GM21390 (cell line): Measurements from ENCODE around the gene TACR1.
"Not testable (repeated sequence)": the region's sequence is repeated elsewhere in the genome, so short reads cannot be mapped to it uniquely, and the experiment has no call there.

Experiments used
- ATAC-seq: cut with Tn5 transposase; IDR thresholded peaks from one replicate; pipeline ENCODE4 v1.9.1; 2021; ENCODE audit not compliant: unreplicated experiment

The TACR1 gene

DNA sequence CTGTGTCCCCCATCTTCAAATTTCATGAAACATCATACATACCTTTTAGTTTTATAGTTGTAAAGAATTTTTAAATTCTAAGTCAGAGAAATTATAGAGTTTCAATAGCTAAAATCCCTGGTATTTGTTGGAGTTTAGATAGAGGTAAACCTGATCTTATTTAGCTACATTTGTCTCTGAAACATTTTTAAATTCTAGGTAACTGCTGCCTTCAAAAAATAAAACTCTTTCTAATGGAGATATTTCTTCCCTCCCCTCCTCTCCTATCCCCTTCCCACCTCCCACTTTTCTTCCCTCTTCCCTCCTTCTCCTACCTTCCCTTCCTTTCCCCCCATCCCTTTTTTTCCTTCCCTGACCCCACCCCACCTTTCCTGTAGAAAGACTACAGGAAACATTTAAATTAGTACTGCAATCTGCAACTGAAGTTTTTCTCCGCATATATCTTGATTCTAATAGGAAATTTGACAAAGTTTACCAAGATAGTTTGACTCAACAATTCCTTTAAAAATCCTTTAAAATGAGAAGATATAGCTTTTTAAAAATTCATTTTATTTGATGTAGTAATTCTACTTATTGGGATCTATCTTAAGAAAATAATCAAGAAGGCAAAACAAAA, 4.1 kb downstream of the TACR1 start:
- no peak for ATAC-seq

DNA sequence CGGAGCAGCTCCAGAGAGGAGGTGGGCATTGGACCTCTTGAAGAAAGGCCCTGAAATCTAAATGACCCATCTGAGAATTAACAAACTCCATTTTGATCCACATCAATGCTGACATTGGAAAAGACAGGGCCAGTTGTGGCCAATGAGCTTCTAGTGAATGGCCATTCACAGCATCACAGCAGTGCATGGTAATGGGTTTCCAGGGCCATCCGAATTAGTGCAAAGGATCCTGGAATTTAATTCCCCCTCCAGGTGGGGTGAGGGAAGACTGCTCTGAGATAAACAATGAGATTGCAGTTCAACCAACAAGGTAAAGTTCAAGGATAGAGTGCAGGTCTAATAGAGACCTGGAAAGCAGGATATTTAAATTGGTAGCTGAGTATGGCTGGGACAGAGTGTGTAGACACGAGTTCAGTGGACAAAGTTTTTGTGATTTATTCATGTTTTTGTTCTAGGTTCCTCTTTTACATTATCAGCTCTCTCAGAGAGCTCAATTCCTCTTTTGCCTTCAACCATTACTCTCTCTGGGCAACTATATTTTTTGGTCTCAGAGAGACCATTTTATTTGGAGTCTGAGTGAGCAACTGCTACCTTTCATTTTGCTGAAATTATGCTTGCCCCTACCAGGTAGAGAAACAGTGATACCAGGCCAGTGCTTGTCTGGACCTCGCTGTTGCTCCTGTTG, 5.0 kb downstream of the TACR1 start:
- ATAC-seq: no peak

DNA sequence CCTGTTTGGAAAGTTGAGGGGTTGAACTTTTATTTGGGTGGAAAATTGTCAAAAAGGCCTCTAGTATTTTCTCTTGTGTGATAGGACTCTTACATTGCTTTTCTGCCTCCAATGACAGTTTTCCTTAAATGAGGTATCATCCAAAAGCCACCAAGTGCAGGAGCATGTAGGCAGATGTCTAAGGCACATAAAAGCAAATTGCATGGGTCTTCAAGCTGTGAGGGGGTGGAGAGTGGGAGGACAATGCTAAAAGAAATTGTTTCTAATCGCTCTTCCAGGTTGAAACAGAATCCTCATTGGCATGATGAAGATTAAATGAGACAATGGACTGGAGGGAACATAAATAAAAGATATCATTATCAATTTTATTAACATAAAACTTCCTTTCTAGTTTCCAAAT, 6.8 kb downstream of the TACR1 start:
- no peak for ATAC-seq

DNA sequence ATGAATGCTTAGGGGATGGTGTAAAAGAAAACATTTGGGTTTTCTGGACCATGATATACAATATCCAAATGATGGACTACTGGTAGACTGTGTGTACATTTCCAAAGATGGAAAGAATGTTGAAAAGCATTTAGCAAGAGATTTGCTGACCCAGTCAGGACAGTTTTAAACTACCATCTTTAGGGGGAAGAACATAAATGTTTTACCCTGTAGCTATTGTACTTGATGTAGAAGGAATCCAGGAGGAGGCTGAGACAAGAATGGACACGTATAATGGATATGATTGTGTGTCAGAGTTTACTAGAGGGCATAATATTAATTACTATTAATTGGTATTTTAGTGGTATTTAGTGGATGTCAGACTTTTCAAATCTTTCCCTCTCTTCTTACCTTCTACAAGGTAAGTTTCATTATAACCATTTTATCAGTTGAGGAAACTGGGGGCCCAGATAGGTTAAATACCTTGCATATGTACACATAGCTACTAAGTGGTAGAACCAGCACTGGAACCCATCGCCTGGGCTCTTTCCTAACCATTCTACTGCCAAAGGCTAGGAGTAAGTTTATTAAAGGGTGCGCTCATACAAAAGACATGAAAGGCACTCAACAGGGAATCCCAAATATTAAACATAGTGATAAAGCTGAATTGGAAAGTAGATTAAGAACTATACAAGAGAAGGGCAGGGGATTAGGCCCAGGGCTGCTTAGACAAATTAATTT, 8.9 kb downstream of the TACR1 start:
- no peak for ATAC-seq

DNA sequence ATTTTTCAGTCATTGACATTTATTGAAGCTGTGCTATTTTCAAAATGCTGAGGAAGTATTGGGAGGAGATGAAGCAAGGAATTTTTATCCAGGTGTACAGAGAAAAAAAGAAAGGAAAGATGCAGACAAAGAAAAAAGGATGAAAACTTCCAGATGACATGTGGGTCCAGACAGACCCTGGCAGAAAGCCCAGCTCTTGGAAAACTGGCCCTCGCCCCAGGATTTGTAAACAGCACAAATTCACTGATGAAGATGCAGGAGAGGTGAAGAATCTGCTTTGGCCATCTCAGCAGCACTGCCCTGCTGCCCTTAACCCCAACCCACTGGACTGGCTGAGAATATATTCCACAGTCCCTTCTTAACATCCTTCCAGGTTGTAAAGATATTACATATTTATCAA, 12.5 kb downstream of the TACR1 start:
- no peak for ATAC-seq

DNA sequence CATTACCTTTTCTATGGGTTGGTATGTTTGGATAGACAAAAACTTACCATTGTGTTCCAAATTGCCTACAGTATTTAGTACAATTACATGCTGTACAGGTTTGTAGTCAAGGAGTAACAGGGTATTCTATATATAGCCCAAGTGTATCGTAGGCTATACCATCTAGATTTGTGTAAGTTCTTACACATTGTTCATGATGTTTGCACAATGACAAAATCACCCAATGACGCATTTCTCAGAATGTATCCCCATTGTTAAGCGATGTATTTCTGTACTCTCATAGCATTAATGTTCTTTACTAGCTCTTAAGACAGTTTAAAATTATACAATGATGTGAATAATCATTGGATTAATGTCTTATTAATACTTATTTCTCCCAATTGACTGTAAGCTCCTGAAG, 16.7 kb downstream of the TACR1 start:
- ATAC-seq: no peak

DNA sequence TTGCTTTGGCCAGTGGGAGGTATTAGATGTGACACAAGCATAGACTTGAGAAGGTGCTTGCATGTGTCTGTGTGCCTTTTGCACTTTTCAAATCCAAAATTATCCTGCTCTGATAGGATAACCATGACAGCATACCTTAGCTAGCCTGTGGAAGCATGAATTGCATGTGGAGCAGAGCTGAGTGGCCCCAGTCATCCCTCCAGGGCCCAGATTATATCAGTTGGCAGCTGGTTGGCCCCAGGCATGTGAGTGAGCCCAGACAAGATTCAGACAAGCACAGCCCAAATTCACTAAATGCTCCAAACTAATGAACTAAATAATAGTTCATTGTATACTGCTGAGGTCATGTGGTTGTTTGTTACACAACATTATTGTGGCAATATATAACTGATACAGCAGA, 18.8 kb downstream of the TACR1 start:
- no peak for ATAC-seq

DNA sequence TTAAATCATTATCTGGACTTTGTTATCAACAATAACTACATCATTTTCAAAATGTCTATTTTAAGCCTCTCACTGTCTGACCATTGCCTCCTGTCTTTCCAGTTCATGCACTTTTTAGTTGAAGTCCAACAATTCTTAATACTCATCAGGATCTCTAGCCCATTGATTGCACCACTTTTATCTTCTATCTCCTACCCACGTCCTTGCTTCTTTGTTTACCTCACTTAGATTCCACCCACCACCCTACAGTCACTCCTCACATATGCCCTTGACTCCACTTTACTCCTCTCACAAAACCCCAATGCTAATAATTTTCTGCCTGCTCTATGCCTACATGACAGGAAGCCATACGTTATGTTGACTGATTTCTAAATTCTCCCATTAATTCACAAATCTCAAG, 21.9 kb downstream of the TACR1 start:
- no peak for ATAC-seq

DNA sequence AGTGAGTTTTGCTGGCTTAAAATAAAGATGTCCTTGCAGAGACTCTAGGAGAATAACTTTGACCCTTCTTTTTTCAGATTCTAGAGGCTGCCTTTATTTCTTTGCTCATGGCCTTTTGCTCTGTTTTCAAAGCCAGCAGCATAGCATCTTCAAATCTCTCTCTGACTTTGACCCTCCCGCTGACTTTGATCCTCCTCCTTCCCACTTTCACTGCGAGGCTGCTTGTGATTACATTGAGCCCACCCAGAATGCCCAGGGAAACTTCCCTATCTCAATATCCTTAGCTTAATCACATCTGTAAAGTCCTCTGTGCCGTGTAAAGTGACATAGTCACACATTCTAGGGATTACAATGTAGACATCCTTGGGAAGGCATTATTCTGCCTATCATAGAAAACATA, 23.9 kb downstream of the TACR1 start:
- no peak for ATAC-seq

DNA sequence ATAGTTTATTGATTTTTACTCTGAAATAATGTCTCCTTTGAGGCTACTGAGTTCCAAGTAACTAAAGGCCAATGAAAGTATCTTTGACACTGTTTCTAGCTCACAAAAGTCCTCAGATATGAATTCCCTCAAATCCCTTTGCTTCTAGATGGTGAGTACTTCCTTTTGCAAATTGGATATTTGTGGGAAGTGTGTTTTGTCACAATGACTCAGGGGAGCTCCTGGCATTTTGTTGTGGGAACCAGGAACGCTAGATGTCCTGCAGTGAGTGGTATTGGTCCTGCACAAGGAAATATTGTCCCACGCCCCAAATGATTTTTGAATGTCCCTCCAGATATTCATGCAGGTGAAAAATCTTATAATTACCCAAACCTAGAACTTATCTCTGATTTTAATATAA, 24.3 kb downstream of the TACR1 start:
- no peak for ATAC-seq

DNA sequence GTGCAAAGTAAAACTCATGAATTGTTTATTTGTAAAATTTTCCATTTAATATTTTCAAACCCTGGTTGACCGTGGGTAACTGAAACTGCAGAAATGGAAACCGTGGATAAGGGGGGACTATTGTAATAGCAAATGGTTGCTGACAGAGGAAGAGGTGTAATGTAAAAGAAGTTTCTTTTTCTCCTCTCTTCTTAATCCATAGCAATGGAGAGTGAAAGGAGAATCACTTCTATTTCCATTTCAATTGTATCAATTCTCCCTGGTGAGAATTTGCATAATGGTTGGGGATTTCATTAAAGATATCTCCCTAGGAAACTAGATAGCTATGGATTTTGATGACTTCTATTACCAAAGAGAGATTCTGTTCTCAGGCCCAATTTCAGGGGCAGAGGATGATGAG, 24.8 kb downstream of the TACR1 start:
- ATAC-seq: no peak

DNA sequence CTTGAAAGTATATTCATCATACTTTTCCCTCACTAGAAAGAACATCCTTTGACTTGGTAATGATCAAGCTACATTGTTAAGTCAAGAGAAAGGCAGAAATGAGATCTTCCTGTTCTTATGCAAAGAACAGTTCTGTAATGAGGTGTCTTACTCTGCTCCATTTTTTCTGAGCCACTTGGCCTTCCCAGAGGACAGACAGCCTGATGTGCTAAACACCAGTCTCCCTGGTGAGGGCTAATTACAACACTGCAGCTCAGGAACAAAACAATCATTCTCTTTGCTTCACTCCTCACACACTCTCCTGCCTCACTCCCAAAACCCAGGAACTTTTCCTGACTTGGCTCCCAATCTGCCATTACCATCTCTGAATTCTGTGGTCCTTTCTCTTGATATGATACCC, 25.6 kb downstream of the TACR1 start:
- ATAC-seq: no peak

DNA sequence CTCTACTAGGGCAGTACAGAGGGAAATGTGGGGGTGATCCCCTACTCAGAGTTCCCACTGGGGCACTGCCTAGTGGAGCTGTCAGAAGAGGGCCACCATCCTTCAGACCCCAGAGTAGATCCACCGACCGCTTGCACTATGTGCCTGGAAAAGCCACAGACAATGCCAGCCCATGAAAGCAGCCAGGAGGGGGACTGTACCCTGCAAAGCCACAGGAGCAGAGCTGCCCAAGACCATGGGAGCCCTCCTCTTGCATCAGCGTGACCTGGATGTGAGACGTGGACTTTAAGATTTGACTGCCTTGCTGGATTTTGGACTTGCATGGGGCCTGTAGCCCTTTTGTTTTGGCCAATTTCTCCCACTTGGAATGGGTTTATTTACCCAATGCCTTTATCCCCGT, 27.9 kb downstream of the TACR1 start:
- ATAC-seq: not testable (repeated sequence)

DNA sequence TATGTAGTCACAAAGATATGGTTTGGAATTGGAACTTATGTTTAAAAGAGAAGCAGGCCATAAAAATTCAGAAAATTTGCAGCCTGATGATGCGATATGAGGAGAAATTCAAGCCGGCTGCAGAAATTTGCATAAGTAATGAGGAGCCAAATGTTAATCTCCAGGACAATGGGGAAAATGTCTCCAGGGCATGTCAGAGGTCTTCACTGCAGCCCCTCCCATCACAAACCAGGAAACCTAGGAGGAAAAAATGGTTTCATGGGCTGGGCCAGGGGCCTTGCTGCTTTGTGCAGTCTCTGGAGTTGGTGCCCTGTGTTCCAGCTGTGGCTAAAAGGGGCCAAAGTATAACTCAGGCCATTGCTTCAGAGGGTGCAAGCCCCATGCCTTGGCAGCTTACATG, 28.4 kb downstream of the TACR1 start:
- ATAC-seq: no peak

DNA sequence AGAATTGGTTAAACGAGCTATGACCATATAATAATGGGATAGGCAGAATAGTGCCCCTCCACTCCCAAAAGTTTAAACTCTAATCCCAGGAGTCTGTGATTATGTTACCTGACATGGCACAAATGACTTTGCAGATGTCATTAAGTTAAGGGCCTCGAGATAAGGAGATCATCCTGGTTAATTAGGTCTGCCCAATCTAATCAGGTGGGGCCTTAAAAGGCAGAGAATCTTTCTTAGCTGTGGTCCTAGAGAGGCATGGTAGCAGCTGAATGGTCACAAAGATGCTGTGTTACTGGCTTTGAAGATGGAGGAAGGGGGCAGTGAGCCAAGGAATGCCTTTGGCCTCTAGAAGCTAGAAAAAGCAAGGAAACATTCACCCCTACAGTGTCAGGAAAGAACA, 31.1 kb downstream of the TACR1 start:
- no peak for ATAC-seq

DNA sequence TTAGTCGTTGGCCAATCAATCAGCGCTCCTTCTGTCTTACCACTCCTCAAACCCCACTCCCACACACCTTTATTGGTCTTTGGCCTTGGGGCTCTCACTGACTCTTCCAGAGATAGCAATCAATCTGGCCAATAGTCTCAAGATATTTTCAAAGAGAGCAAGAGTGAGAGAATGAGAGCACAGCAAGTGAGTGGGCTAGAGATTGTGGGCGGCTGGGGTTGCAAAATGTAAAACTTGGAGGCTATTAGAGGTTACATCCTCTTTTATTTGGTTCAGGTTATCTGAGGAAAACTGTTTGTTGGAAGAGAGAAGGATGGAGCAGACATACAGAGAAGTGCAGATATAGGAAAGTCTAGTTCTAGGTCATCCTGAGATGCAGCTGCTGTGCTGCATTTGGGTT, 32.8 kb downstream of the TACR1 start:
- no peak for ATAC-seq

DNA sequence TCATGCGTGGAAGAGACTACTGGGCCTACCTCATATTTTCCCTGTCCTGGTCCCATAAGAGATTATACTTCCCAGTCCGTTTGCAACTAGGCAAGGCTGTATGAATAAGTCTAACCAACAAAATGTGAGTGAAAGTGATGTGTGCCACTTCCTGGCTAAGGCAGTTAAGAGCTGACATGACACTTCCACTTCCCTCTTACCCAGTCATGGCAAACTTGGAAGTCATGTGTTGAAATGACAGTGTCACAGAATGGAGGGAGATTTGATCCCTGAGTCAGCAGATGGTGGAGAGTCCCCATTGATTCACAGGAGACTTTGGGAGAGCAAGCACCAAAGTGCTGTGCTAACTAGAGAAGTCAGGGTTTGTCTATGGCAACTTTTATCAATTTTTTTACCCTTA, 36.4 kb downstream of the TACR1 start:
- no peak for ATAC-seq

DNA sequence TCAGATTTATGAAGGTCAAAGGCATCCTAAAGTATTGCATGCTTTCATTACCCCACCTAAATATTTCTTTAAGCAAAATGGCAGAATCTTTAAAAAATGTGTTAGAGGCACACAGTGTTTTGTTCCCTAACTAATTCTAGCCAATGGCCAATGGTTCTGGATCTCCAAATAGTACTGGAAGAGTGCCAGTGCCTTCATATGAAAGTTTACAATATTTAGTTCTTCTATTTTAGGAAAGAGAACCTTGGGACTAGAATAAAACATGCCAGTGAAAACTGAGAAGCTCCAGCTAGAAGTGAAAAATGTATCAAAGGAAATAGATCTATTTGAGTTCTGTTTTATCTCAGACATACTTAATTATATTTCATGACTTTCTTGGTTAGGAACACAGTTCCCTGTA, 37.1 kb downstream of the TACR1 start:
- no peak for ATAC-seq

DNA sequence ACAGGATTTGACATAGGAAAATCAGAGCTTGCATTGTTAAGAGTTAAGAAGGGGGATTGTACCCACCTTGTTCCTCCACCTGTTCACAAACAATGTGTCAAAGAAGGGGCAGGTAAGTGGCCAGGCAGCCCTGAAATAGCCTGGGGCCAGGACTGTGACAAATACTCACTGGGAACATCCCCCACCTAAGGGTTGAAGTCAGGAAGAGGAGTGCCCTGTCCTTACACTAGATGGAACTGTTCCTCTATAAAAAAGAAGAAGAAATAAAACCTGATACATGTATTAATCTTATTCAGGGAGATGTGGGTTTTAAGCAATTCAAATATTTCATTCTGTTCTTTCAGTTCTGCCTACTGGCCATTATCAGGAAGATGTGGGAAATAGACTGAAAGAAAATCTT, 41.9 kb downstream of the TACR1 start:
- ATAC-seq: no peak

DNA sequence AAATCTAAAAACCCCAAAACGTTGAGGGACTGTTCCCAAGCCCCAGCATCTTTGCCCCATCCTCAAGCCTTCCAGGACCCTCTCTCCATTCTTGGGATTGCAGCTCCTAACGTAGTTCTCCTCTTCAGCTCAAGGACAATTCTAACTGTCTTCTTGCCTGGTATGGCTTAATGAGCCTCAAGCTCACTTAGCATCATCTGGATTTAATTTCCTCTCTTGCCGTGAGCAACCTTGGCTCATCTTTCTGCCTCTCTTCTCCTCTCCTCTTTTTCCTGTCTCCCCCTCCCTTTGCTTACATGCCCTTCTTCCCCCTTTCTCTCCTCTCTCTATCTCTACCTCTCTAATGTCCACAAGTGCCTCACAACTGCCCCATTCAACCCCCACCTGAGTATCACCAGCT, 44.2 kb downstream of the TACR1 start:
- ATAC-seq: no peak

DNA sequence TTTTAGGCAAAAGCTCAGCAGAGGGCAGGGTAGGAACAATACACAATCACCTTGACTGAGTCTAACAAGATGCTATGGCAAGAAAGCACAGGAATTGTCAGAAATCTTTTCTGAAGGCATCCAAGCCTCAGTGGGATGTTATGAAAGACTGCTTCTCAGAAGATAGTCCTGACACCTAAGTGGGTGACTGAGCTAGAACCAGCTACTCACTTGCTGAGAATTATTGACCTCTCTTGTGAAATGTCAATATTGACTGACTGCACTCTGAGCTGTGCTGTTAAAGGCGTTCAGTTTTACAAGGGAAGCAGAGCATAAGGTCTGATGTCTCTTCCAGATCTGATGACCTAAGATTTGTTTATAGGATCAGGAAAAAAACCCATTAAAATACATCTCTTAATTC, 46.1 kb downstream of the TACR1 start:
- no peak for ATAC-seq

DNA sequence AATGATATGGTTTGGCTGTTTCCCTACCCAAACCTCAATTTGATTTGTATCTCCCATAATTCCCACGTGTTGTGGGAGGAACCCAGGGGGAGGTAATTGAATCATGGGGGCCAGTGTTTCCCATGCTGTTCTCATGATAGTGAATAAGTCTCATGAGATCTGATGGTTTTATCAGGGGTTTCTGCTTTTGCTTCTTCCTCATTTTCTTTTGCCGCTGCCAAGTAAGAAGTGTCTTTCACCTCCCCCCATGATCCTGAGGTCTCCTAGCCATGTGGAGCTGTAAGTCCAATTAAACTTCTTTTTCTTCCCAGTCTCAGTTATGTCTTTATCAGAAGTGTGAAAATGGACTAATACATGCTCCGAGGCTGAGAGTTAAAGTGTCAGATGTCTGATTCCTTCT, 47.1 kb downstream of the TACR1 start:
- not testable (repeated sequence) for ATAC-seq

DNA sequence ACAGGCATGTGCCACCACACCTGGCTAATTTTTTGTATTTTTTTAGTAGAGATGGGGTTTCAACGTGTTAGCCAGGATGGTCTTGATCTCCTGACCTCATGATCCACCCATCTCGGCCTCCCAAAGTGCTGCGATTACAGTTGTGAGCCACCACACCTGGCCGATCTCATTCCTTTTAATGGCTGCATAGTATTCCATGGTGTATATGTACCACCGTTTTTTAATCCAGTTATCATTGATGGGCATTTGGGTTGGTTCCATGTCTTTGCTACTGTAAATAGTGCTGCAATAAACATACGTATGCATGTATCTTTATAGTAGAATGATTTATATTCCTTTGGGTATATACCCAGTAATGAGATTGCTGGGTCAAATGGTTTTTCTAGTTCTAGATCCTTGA, 51.4 kb downstream of the TACR1 start:
- not testable (repeated sequence) for ATAC-seq
